Skeletal muscle tissue (tissue), 5 donors: Measurements from ENCODE around the gene NKD2. TPM values are rescaled to one million over a fixed set of nuclear protein-coding genes. Genes with fewer than 3 reads are reported as not detected.

ENCODE experiments used
- H3K27ac ChIP-seq: one replicate; pipeline ENCODE4 v1.7.0; 2013; ENCODE audit warnings: mild to moderate bottlenecking, low read depth, low read length, inconsistent platforms
- H3K27me3 ChIP-seq, 3 donors: one replicate each; pipeline ENCODE4 v1.7.0; 2013; ENCODE audit warnings: low read length in 3 of 3; ENCODE audit not compliant: control insufficient read depth in 3 of 3, insufficient read depth in 3 of 3
- H3K36me3 ChIP-seq, 3 donors: one replicate each; pipeline ENCODE4 v1.7.0; 2013; ENCODE audit warnings: low read length in 3 of 3; ENCODE audit not compliant: control insufficient read depth in 3 of 3, insufficient read depth in 3 of 3
- H3K4me1 ChIP-seq, 3 donors: one replicate each; pipeline ENCODE4 v1.7.0; 2013; ENCODE audit warnings: low read length in 3 of 3, mild to moderate bottlenecking in 3 of 3; ENCODE audit not compliant: control insufficient read depth in 3 of 3, insufficient read depth in 3 of 3
- H3K4me3 ChIP-seq, 3 donors: one replicate each; pipeline ENCODE4 v1.7.0; 2013; ENCODE audit warnings: low read length in 3 of 3
- H3K9ac ChIP-seq, 3 donors: one replicate each; pipeline ENCODE4 v1.7.0; 2013; ENCODE audit warnings: low read length in 3 of 3, mild to moderate bottlenecking in 3 of 3, moderate library complexity in 2 of 3, low read depth in 1 of 3
- H3K9me3 ChIP-seq, 3 donors: one replicate each; pipeline ENCODE4 v1.7.0; 2013; ENCODE audit warnings: low read length in 3 of 3; ENCODE audit not compliant: control insufficient read depth in 3 of 3
- small RNA-seq: library from RNA; depleted of rRNA; stranded (forward); fragments of <200 nt; gene quantifications from one replicate; pipeline ENCODE3, GENCODE V24; 2014
- total RNA-seq: library from RNA; depleted of rRNA; stranded (reverse); fragments of >200 nt; gene quantifications from one replicate; pipeline ENCODE4 v1.2.3, GENCODE V29; 2014
- donor health status: Osteomylitis.

The NKD2 gene
- total RNA-seq, 1 donor from 2014 or later = 1.6 TPM

GRCh38 chr5:1083823-1084605 is 75.4 kb downstream of the NKD2 start:
- H3K27me3 ChIP-seq = no peaks in the 10 kb centered on the region
- H3K4me3 ChIP-seq = no peak overlapping the region
- no peak overlapping the region for H3K27ac ChIP-seq
- no peaks in the 10 kb centered on the region for H3K4me1 ChIP-seq
- no peak overlapping the region for H3K9ac ChIP-seq
- H3K36me3 ChIP-seq = peaks cover 9 to 35% (median 13%) of the 10 kb centered on the region in 3 donors
- H3K9me3 ChIP-seq = no peaks in the 10 kb centered on the region

- H3K9ac ChIP-seq = no peak overlapping the region
- H3K27ac ChIP-seq = no peak overlapping the region
- no peaks in the 10 kb centered on the region for H3K27me3 ChIP-seq
- H3K4me1 ChIP-seq = no peaks in the 10 kb centered on the region
- no peaks in the 10 kb centered on the region for H3K9me3 ChIP-seq
- peaks cover 9 to 29% (median 12%) of the 10 kb centered on the region in 3 donors for H3K36me3 ChIP-seq
- no peak overlapping the region for H3K4me3 ChIP-seq
Observed at GRCh38 chr5:1085391-1085790, 76.8 kb downstream of the NKD2 start.

GRCh38 chr5:1086137-1086536 is 77.5 kb downstream of the NKD2 start:
- Histone ChIP-seq H3K27ac (no peak overlapping the region), H3K9me3 (no peaks in the 10 kb centered on the region), H3K36me3 (peaks cover 9 to 31% (median 12%) of the 10 kb centered on the region in 3 donors), H3K4me1 (no peaks in the 10 kb centered on the region), H3K9ac (no peak overlapping the region), H3K27me3 (no peaks in the 10 kb centered on the region), H3K4me3 (no peak overlapping the region)

- peaks cover 9 to 36% (median 12%) of the 10 kb centered on the region in 3 donors for H3K36me3 ChIP-seq
- H3K9ac ChIP-seq = no peak overlapping the region
- H3K4me3 ChIP-seq = no peak overlapping the region
Observed at GRCh38 chr5:1086871-1087270, 78.3 kb downstream of the NKD2 start.

GRCh38 chr5:1087428-1087827 is 78.8 kb downstream of the NKD2 start:
- Histone ChIP-seq H3K27ac (no peak overlapping the region), H3K4me3 (no peak overlapping the region), H3K36me3 (peaks cover 9 to 36% (median 12%) of the 10 kb centered on the region in 3 donors), H3K9me3 (no peaks in the 10 kb centered on the region), H3K4me1 (no peaks in the 10 kb centered on the region), H3K27me3 (no peaks in the 10 kb centered on the region), H3K9ac (no peak overlapping the region)

More at GRCh38 chr5:1086871-1087270, 78.3 kb downstream of the NKD2 start:
- Histone ChIP-seq H3K27me3 (no peaks in the 10 kb centered on the region), H3K27ac (no peak overlapping the region), H3K9me3 (no peaks in the 10 kb centered on the region), H3K4me1 (no peaks in the 10 kb centered on the region)

- Histone ChIP-seq H3K4me3 (no peak overlapping the region), H3K9ac (no peak overlapping the region), H3K27ac (no peak overlapping the region), H3K9me3 (no peaks in the 10 kb centered on the region), H3K27me3 (no peaks in the 10 kb centered on the region), H3K4me1 (no peaks in the 10 kb centered on the region), H3K36me3 (peaks cover 9 to 36% (median 12%) of the 10 kb centered on the region in 3 donors)
Observed at GRCh38 chr5:1088031-1088430, 79.4 kb downstream of the NKD2 start.

Small RNAs within 50 kb of the gene (small RNA-seq; reads per million reads assigned to genes)
- gene MIR4635 = 0.07 reads per million

Other genes starting within 250 kb of the NKD2 start
- 1.0 TPM for gene ZDHHC11B, start 224.1 kb upstream of the NKD2 start, total RNA-seq
- gene ZDHHC11, start 157.8 kb upstream of the NKD2 start, total RNA-seq = 1.0 TPM
- gene BRD9, start 116.0 kb upstream of the NKD2 start, total RNA-seq = 22.4 TPM
- gene TRIP13, start 115.9 kb upstream of the NKD2 start, total RNA-seq = 5.7 TPM
- gene SLC12A7, start 103.3 kb downstream of the NKD2 start, total RNA-seq = 5.7 TPM
- gene SLC6A19, start 192.8 kb downstream of the NKD2 start, total RNA-seq = under 0.01 TPM
- gene SLC6A18, start 216.6 kb downstream of the NKD2 start, total RNA-seq = not detected